Measurements from ENCODE around the gene PIBF1. TPM values are rescaled to one million over a fixed set of nuclear protein-coding genes. Genes with fewer than 3 reads are reported as not detected.

The PIBF1 gene
- total and polyA plus RNA-seq, 7 donors: 6.5 to 24.0 (median 17.7) TPM

- no peaks in the 10 kb centered on the region for H3K27me3 ChIP-seq
- no peak for TF ChIP-seq POLR2AphosphoS5 (IDR thresholded peaks at IDR 0.05)
- TF ChIP-seq POLR2A (IDR thresholded peaks at IDR 0.05): no peak
- TF ChIP-seq EP300 (IDR thresholded peaks at IDR 0.05): no peak
- TF ChIP-seq CTCF (IDR thresholded peaks at IDR 0.05): no peak
- H3K27ac ChIP-seq: no peak overlapping the region
- H3K4me1 ChIP-seq: no peaks in the 10 kb centered on the region
- no peaks in the 10 kb centered on the region for H3K9me3 ChIP-seq
- DNase-seq: no peak
- H3K4me3 ChIP-seq: no peak overlapping the region
- intact Hi-C loops (cut with DNase I): no loop called here
- H3K36me3 ChIP-seq: peaks cover 0 to 65% (median 12%) of the 10 kb centered on the region in 4 donors
Observed at GRCh38 chr13:72751220-72751619, 30.7 kb upstream of the PIBF1 start.

DNA sequence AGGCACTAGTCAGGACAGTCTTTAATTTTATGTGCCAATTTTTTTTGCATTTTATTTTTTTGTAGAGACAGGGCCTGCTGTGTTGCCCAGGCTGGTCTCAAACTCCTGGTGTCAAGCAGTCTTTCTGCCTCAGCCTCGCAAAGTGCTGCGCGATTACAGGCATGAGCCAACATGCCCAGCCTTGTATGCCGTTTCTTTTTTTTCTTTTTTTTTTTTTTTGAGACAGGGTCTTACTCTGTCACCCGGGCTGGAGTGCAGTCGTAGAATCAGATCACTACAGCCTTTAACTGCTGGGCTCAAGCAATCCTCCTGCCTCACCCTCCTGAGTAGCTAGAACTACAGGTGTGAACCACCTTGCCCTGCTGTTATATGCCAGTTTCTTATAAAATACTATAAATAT lies 27.8 kb upstream of the PIBF1 start:
- no peak overlapping the region for H3K27ac ChIP-seq
- DNase-seq: no peak
- H3K36me3 ChIP-seq: peaks cover 6 to 70% (median 33%) of the 10 kb centered on the region in 4 donors
- no peak for TF ChIP-seq EP300 (IDR thresholded peaks at IDR 0.05)
- no peak for TF ChIP-seq POLR2AphosphoS5 (IDR thresholded peaks at IDR 0.05)
- TF ChIP-seq POLR2A (IDR thresholded peaks at IDR 0.05): no peak
- no peak for TF ChIP-seq CTCF (IDR thresholded peaks at IDR 0.05)
- no peak overlapping the region for H3K4me3 ChIP-seq
- no peaks in the 10 kb centered on the region for H3K4me1 ChIP-seq
- WGBS, 2 donors: 93% methylated on average over 6 of the region's 6 CpGs
- H3K9me3 ChIP-seq: no peaks in the 10 kb centered on the region
- intact Hi-C loops (cut with DNase I): no loop called here
- H3K27me3 ChIP-seq: no peaks in the 10 kb centered on the region

DNA sequence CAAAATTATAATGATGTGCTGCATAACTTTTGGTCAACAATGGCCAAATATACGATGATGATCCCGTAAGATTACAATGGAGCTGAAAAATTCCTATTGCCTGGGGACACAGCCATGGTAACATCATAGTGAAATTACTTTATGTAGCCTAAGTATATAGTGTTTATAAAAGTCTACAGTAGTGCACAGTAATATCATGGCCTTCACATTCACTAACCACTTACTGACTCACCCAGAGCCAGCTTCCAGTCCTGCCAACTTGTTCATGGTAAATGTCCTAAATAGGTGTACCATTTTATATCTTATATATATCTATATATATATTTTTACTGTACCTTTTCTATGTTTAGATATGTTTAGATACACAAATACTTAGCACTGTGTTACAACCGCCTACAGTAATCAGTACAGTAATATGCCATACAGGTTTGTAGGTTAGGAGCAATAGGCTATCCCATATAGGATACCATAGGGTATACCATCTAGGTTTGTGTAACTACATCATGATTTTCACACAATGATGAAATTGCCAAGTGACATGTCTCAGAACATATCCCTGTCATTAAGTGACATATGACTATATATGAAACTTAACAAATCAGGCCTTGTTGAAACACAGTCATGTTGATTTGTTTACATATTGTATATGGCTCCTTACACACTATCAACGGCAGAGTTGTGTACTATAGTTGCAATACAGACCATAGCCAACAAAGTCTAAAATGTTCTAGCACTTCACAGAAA lies 24.0 kb upstream of the PIBF1 start:
- no peak for DNase-seq
- intact Hi-C loops (cut with DNase I): no loop called here
- no peak for TF ChIP-seq EP300 (IDR thresholded peaks at IDR 0.05)
- Histone ChIP-seq H3K27me3 (no peaks in the 10 kb centered on the region), H3K27ac (no peak overlapping the region), H3K9me3 (no peaks in the 10 kb centered on the region), H3K4me3 (no peak overlapping the region), H3K4me1 (no peaks in the 10 kb centered on the region), H3K36me3 (peaks cover 22 to 98% (median 60%) of the 10 kb centered on the region in 4 donors)
- 63 to 71% methylated on average over 4 of the region's 4 CpGs for WGBS, 2 donors

- 83 to 86% methylated on average over 3 of the region's 3 CpGs for WGBS, 2 donors
- Histone ChIP-seq H3K36me3 (peaks cover 32 to 98% (median 61%) of the 10 kb centered on the region in 4 donors), H3K9me3 (no peaks in the 10 kb centered on the region), H3K27me3 (no peaks in the 10 kb centered on the region), H3K4me1 (no peaks in the 10 kb centered on the region), H3K27ac (no peak overlapping the region), H3K4me3 (no peak overlapping the region)
- TF ChIP-seq POLR2AphosphoS5 (IDR thresholded peaks at IDR 0.05) (no peak), CTCF (IDR thresholded peaks at IDR 0.05) (no peak), POLR2A (IDR thresholded peaks at IDR 0.05) (no peak)
- DNase-seq: no peak
- intact Hi-C loops (cut with DNase I): no loop called here
Observed at GRCh38 chr13:72760189-72760588, 21.7 kb upstream of the PIBF1 start.

GRCh38 chr13:72763411-72763810 lies 18.5 kb upstream of the PIBF1 start:
- Histone ChIP-seq H3K36me3 (peaks cover 36 to 100% (median 65%) of the 10 kb centered on the region in 4 donors), H3K27ac (no peak overlapping the region), H3K27me3 (no peaks in the 10 kb centered on the region), H3K4me1 (no peaks in the 10 kb centered on the region), H3K4me3 (no peak overlapping the region), H3K9me3 (no peaks in the 10 kb centered on the region)
- intact Hi-C loops (cut with DNase I): no loop called here
- WGBS, 2 donors: 86 to 92% methylated on average over 2 of the region's 2 CpGs
- no peak for DNase-seq
- TF ChIP-seq CTCF (IDR thresholded peaks at IDR 0.05) (no peak), EP300 (IDR thresholded peaks at IDR 0.05) (no peak), POLR2AphosphoS5 (IDR thresholded peaks at IDR 0.05) (no peak), POLR2A (IDR thresholded peaks at IDR 0.05) (no peak)
